WTC11 (cell line): ENCODE results near the gene EAF2. TPM values are rescaled to one million over a fixed set of nuclear protein-coding genes. Genes with fewer than 3 reads are reported as not detected.

Experiments used
- ATAC-seq: fragments of 200-7000 bp; cut with Tn5 transposase; 2 replicates; pipeline ENCODE4 v1.10.0; 2021; ENCODE audit warnings: mild to moderate bottlenecking, moderate library complexity
- CTCF ChIA-PET: fragments of 300-600 bp; sonication (Branson Sonifier 250); formaldehyde crosslinking; loops from one replicate; lab custom pipeline; 2021; ENCODE audit warnings: antibody characterized with exemption; lab: Charles Lee
- POLR2A ChIA-PET: fragments of 350-600 bp; sonication (Branson Sonifier 250); formaldehyde crosslinking; loops from one replicate; lab custom pipeline; 2021; ENCODE audit warnings: antibody characterized with exemption; lab: Charles Lee
- DNase-seq: peaks from one replicate; pipeline ENCODE4 v3.0.0; 2021; ENCODE audit warnings: low spot score
- H3K27ac Mint-ChIP-seq: 2 replicates; pipeline ENCODE4 v1.8.0; 2021; ENCODE audit warnings: mixed read lengths
- H3K27me3 Mint-ChIP-seq: 2 replicates; pipeline ENCODE4 v1.8.0; 2021; ENCODE audit warnings: low read depth, mild to moderate bottlenecking, moderate library complexity, mixed read lengths
- H3K36me3 Mint-ChIP-seq: 2 replicates; pipeline ENCODE4 v1.8.0; 2021; ENCODE audit warnings: mixed read lengths
- H3K4me1 Mint-ChIP-seq: 2 replicates; pipeline ENCODE4 v1.8.0; 2022; ENCODE audit warnings: mixed read lengths
- H3K4me3 Mint-ChIP-seq: 2 replicates; pipeline ENCODE4 v1.8.0; 2021; ENCODE audit warnings: mild to moderate bottlenecking, moderate library complexity, mixed read lengths
- H3K9me3 Mint-ChIP-seq: 2 replicates; pipeline ENCODE4 v1.8.0; 2021; ENCODE audit warnings: mixed read lengths
- CREB1 ChIP-seq: sonication (generic); formaldehyde crosslinking; IDR thresholded peaks from 2 replicates; pipeline ENCODE4 v1.8.0; 2023; ENCODE audit warnings: mild to moderate bottlenecking, missing genetic modification reagents
- CREM ChIP-seq: sonication (generic); formaldehyde crosslinking; IDR thresholded peaks from 2 replicates; pipeline ENCODE4 v1.8.1; 2022; ENCODE audit warnings: mild to moderate bottlenecking, missing genetic modification reagents, moderate library complexity
- CTCF ChIP-seq: fragments of 200-600 bp; IDR thresholded peaks from 2 replicates; pipeline ENCODE4 v1.8.0; 2022; ENCODE audit warnings: antibody characterized with exemption
- ETV6 ChIP-seq: sonication (generic); formaldehyde crosslinking; IDR thresholded peaks from 2 replicates; pipeline ENCODE4 v1.8.1; 2022; ENCODE audit warnings: mild to moderate bottlenecking, missing genetic modification reagents
- FOXK1 ChIP-seq: sonication (generic); formaldehyde crosslinking; IDR thresholded peaks from 2 replicates; pipeline ENCODE4 v1.8.0; 2022; ENCODE audit warnings: mild to moderate bottlenecking, moderate library complexity, missing genetic modification reagents
- FOXP1 ChIP-seq: sonication (generic); formaldehyde crosslinking; IDR thresholded peaks from 2 replicates; pipeline ENCODE4 v1.8.0; 2022; ENCODE audit warnings: missing genetic modification reagents, mild to moderate bottlenecking, moderate library complexity, borderline replicate concordance
- GRHL2 ChIP-seq: fragments of 250-450 bp; sonication (Bioruptor Pico); IDR thresholded peaks from 2 replicates; pipeline ENCODE4 v1.8.0; 2022; ENCODE audit warnings: mild to moderate bottlenecking, moderate library complexity; ENCODE audit not compliant: insufficient replicate concordance, severe bottlenecking
- GTF2I ChIP-seq: fragments of 250-450 bp; sonication (Bioruptor Pico); conservative IDR thresholded peaks from 2 replicates; pipeline ENCODE4 v1.4.0; 2021; ENCODE audit warnings: mild to moderate bottlenecking
- NFATC4 ChIP-seq: fragments of 250-450 bp; sonication (Bioruptor Pico); IDR thresholded peaks from 2 replicates; pipeline ENCODE4 v1.9.0; 2021; ENCODE audit warnings: mild to moderate bottlenecking
- PRDM15 ChIP-seq: sonication (generic); formaldehyde crosslinking; IDR thresholded peaks from 2 replicates; pipeline ENCODE4 v1.8.0; 2022; ENCODE audit warnings: missing genetic modification reagents
- SOX15 ChIP-seq: fragments of 250-450 bp; sonication (Bioruptor Pico); IDR thresholded peaks from 2 replicates; pipeline ENCODE4 v1.9.0; 2021; ENCODE audit warnings: mild to moderate bottlenecking
- STAT6 ChIP-seq: sonication (generic); formaldehyde crosslinking; conservative IDR thresholded peaks from 2 replicates; pipeline ENCODE4 v1.8.1; 2023; ENCODE audit warnings: mild to moderate bottlenecking, low read depth, missing genetic modification reagents, moderate library complexity
- TCF7 ChIP-seq: sonication (generic); formaldehyde crosslinking; IDR thresholded peaks from 2 replicates; pipeline ENCODE4 v1.8.0; 2022; ENCODE audit warnings: mild to moderate bottlenecking, low read depth, missing genetic modification reagents, moderate library complexity
- USF2 ChIP-seq: sonication (generic); formaldehyde crosslinking; IDR thresholded peaks from 2 replicates; pipeline ENCODE4 v1.8.1; 2023; ENCODE audit warnings: mild to moderate bottlenecking, missing genetic modification reagents, moderate library complexity
- ZNF219 ChIP-seq: sonication (generic); formaldehyde crosslinking; IDR thresholded peaks from 2 replicates; pipeline ENCODE4 v1.8.0; 2023; ENCODE audit warnings: missing genetic modification reagents, mild to moderate bottlenecking, borderline replicate concordance
- ZNF232 ChIP-seq: sonication (generic); formaldehyde crosslinking; IDR thresholded peaks from 2 replicates; pipeline ENCODE4 v1.8.0; 2022; ENCODE audit warnings: mild to moderate bottlenecking, missing genetic modification reagents
- ZNF425 ChIP-seq: fragments of 250-450 bp; sonication (Bioruptor Pico); conservative IDR thresholded peaks from 2 replicates; pipeline ENCODE4 v1.9.0; 2021; ENCODE audit warnings: mild to moderate bottlenecking
- ZSCAN18 ChIP-seq: fragments of 250-450 bp; sonication (Bioruptor Pico); IDR thresholded peaks from 2 replicates; pipeline ENCODE4 v2.1.2; 2022; ENCODE audit warnings: mild to moderate bottlenecking, moderate library complexity
- total RNA-seq: library from RNA; stranded (reverse); gene quantifications from 3 replicates; pipeline ENCODE4 v1.2.3, GENCODE V29; 2021

The EAF2 gene
- total RNA-seq, 1 experiment from 2014 or later = 5.3 TPM

GRCh38 chr3:121897296-121897695 is 62.3 kb downstream of the EAF2 start:
- POLR2A ChIA-PET = no interaction called here

More at GRCh38 chr3:121897296-121897695, 62.3 kb downstream of the EAF2 start:
- Mint-ChIP-seq H3K27ac (no peak overlapping the region), H3K27me3 (no peaks in the 10 kb centered on the region), H3K9me3 (no peaks in the 10 kb centered on the region), H3K4me3 (no peak overlapping the region), H3K4me1 (peaks cover 40% of the 10 kb centered on the region), H3K36me3 (peaks cover 12% of the 10 kb centered on the region)
- TF ChIP-seq GTF2I (CRISPR knock-in tag) = no peak
- TF ChIP-seq STAT6 (CRISPR knock-in tag) = no peak
- TF ChIP-seq CTCF = no peak
- TF ChIP-seq PRDM15 (CRISPR knock-in tag) = no peak
- TF ChIP-seq ETV6 (CRISPR knock-in tag) = no peak
- TF ChIP-seq ZNF425 (CRISPR knock-in tag) = no peak
- TF ChIP-seq NFATC4 (CRISPR knock-in tag) = no peak
- TF ChIP-seq CREB1 (CRISPR knock-in tag) = no peak
- TF ChIP-seq FOXP1 (CRISPR knock-in tag) = no peak
- no peak for TF ChIP-seq CREM (CRISPR knock-in tag)
- no peak for TF ChIP-seq GRHL2 (CRISPR knock-in tag)
- TF ChIP-seq USF2 = no peak
- TF ChIP-seq ZSCAN18 = no peak
- TF ChIP-seq ZNF232 = no peak
- TF ChIP-seq FOXK1 (CRISPR knock-in tag) = no peak
- TF ChIP-seq ZNF219 = no peak
- no peak for TF ChIP-seq SOX15 (CRISPR knock-in tag)
- TF ChIP-seq TCF7 (CRISPR knock-in tag) = no peak
- no peak for DNase-seq
- ATAC-seq = no peak
- CTCF ChIA-PET = no interaction called here
